ENCODE results near the gene ARHGEF4.

GRCh38 chr2:131010566-131010965, 173.9 kb downstream of the ARHGEF4 start:
- TF ChIP-seq CTCF (conservative IDR thresholded peaks at IDR 0.05) (no peak), EZH2 (IDR thresholded peaks at IDR 0.05; ENCODE audit: low read depth) (no peak)
